SHP77 treated with DMSO at 0.1 percent for 48 hours (cell line): Measurements from ENCODE around the gene NKAIN2.
"Not testable (repeated sequence)": the region's sequence is repeated elsewhere in the genome, so short reads cannot be mapped to it uniquely, and the experiment has no call there.

Experiments used
- DNase-seq: peaks from one replicate; lab custom pipeline; 2025; lab: John Stamatoyannopoulos, UW

The NKAIN2 gene

GRCh38 chr6:124090491-124090890 is 286.8 kb downstream of the NKAIN2 start:
- DNase-seq, result no peak

- DNase-seq, result no peak
These were observed 295.9 kb downstream of the NKAIN2 start for GRCh38 chr6:124099520-124099919.

- DNase-seq, result no peak
These were observed 306.8 kb downstream of the NKAIN2 start for GRCh38 chr6:124110514-124110913.

GRCh38 chr6:124119596-124119995 is 315.9 kb downstream of the NKAIN2 start:
- DNase-seq, result peak; percentile 80

GRCh38 chr6:124123617-124124209 is 320.0 kb downstream of the NKAIN2 start:
- DNase-seq, result no peak

GRCh38 chr6:124131259-124131658 is 327.6 kb downstream of the NKAIN2 start:
- DNase-seq, result no peak

GRCh38 chr6:124131779-124132178 is 328.1 kb downstream of the NKAIN2 start:
- DNase-seq, result no peak

GRCh38 chr6:124132256-124132655 is 328.6 kb downstream of the NKAIN2 start:
- no peak for DNase-seq

GRCh38 chr6:124142852-124143251 is 339.2 kb downstream of the NKAIN2 start:
- DNase-seq, result no peak

- no peak for DNase-seq
These were observed 339.8 kb downstream of the NKAIN2 start for GRCh38 chr6:124143435-124143834.

GRCh38 chr6:124147621-124148020 is 344.0 kb downstream of the NKAIN2 start:
- no peak for DNase-seq

GRCh38 chr6:124148236-124148957 is 344.7 kb downstream of the NKAIN2 start:
- no peak for DNase-seq

GRCh38 chr6:124149646-124150045 is 346.0 kb downstream of the NKAIN2 start:
- no peak for DNase-seq

- DNase-seq, result no peak
These were observed 354.4 kb downstream of the NKAIN2 start for GRCh38 chr6:124158024-124158423.

GRCh38 chr6:124163676-124164075 is 360.0 kb downstream of the NKAIN2 start:
- no peak for DNase-seq

GRCh38 chr6:124164343-124164742 is 360.7 kb downstream of the NKAIN2 start:
- DNase-seq, result no peak

- not testable (repeated sequence) for DNase-seq
These were observed 363.6 kb downstream of the NKAIN2 start for GRCh38 chr6:124167249-124167648.

GRCh38 chr6:124190256-124190655 is 386.6 kb downstream of the NKAIN2 start:
- no peak for DNase-seq

- no peak for DNase-seq
These were observed 389.5 kb downstream of the NKAIN2 start for GRCh38 chr6:124193132-124193531.

GRCh38 chr6:124197148-124197547 is 393.5 kb downstream of the NKAIN2 start:
- no peak for DNase-seq

GRCh38 chr6:124199286-124199685 is 395.6 kb downstream of the NKAIN2 start:
- no peak for DNase-seq

GRCh38 chr6:124200661-124201060 is 397.0 kb downstream of the NKAIN2 start:
- no peak for DNase-seq

- no peak for DNase-seq
These were observed 399.6 kb downstream of the NKAIN2 start for GRCh38 chr6:124203101-124203811.
